ENCODE data around the gene PPP1R9B. TPM values are rescaled to one million over a fixed set of nuclear protein-coding genes. Genes with fewer than 3 reads are reported as not detected.

PPP1R9B gene
- polyA plus RNA-seq, 1 donor (not counting 4 experiments of a cell fraction or from before 2014, with no cell fraction given) = 16.1 TPM

DNA sequence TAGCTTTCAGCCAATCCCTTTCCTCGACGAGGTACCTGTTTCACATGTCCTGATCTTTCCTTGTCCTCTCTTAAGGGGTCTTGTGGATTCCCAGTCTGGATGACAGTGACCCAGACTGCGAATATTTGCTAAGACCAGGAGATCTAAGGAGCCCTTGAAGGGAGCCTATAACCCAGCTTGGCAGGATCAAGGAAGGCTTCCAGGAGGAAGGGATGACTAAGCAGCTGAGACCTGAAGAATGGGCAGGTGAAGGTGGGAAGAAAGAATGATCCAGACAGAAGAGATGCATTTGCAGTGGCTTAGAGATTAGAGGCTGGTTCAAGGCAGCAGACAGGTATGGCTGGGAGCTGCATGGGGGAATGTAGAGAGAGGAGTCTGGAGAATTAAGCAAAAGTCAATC lies 57.2 kb downstream of the PPP1R9B start:
- DNase-seq (ENCODE audit: low read depth, low spot score) = no peak
- Histone ChIP-seq H3K27me3 (ENCODE audit: control insufficient read depth, extremely low read depth, insufficient read depth, low read length) (no peaks in the 10 kb centered on the region), H3K9me3 (ENCODE audit: control insufficient read depth, low read depth, low read length) (no peaks in the 10 kb centered on the region), H3K4me2 (ENCODE audit: control insufficient read depth, extremely low read depth, insufficient read depth, low read depth, low read length) (no peak overlapping the region), H3K4me1 (ENCODE audit: control insufficient read depth, extremely low read depth, insufficient read depth, low read length) (peaks cover 15% of the 10 kb centered on the region), H3K79me2 (ENCODE audit: control insufficient read depth, insufficient read depth, low read length) (no peaks in the 10 kb centered on the region), H3K9me1 (ENCODE audit: control insufficient read depth, extremely low read depth, insufficient read depth, low read length) (peaks cover 3% of the 10 kb centered on the region), H3K9ac (ENCODE audit: control insufficient read depth, extremely low read depth, insufficient read depth, low read length) (no peak overlapping the region), H2AFZ (ENCODE audit: control insufficient read depth, low read length) (no peak overlapping the region), H4K20me1 (ENCODE audit: control insufficient read depth, extremely low read depth, insufficient read depth, low read length) (peaks cover 49% of the 10 kb centered on the region), H3K27ac (ENCODE audit: control insufficient read depth, insufficient read depth, low read length) (no peak overlapping the region), H3K4me3 (ENCODE audit: control insufficient read depth in 2 of 3, extremely low read depth in 1 of 3, insufficient read depth in 2 of 3, low read depth in 1 of 3, low read length in 3 of 3) (no peak overlapping the region), H3K36me3 (ENCODE audit: control insufficient read depth in 2 of 2, extremely low read depth in 1 of 2, insufficient read depth in 2 of 2, low read length in 2 of 2) (peaks cover 23 to 29% of the 10 kb centered on the region in 2 experiments)
- dilution Hi-C loops (cut with MboI; ENCODE audit: extremely low pct_ligation_motif_present, low sequenced_read_pairs) = no loop called here
- FAIRE-seq = no peak
- TF ChIP-seq, protein P1, sequence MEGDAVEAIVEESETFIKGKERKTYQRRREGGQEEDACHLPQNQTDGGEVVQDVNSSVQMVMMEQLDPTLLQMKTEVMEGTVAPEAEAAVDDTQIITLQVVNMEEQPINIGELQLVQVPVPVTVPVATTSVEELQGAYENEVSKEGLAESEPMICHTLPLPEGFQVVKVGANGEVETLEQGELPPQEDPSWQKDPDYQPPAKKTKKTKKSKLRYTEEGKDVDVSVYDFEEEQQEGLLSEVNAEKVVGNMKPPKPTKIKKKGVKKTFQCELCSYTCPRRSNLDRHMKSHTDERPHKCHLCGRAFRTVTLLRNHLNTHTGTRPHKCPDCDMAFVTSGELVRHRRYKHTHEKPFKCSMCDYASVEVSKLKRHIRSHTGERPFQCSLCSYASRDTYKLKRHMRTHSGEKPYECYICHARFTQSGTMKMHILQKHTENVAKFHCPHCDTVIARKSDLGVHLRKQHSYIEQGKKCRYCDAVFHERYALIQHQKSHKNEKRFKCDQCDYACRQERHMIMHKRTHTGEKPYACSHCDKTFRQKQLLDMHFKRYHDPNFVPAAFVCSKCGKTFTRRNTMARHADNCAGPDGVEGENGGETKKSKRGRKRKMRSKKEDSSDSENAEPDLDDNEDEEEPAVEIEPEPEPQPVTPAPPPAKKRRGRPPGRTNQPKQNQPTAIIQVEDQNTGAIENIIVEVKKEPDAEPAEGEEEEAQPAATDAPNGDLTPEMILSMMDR (optimal IDR thresholded peaks at IDR 0.05 in 1 of 3, IDR thresholded peaks at IDR 0.05 in 1 of 3, conservative IDR thresholded peaks at IDR 0.05 in 1 of 3; ENCODE audit: extremely low read depth in 1 of 3, insufficient read depth in 2 of 3, low read length in 3 of 3) = no peak
- TF ChIP-seq EZH2 (IDR thresholded peaks at IDR 0.05; ENCODE audit: low read length) = no peak

DNA sequence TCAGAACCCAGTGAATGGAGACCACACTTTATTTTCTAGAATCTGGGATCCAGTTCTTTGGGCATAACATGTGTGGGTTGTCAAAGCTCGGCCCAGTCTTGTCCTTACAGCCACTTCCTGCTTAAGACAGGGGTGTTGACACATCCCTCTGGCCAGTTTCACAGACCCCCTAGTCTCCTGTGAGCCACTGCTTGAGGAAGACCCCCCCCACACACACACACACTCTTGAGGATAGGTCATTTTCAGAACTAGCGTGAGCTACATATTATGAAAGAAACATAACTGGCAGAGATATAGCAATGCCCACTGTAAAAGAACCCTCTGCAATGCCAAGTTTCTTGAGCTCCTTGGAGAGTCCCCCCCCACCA lies 58.6 kb downstream of the PPP1R9B start:
- dilution Hi-C loops (cut with MboI; ENCODE audit: extremely low pct_ligation_motif_present, low sequenced_read_pairs) = no loop called here
- Histone ChIP-seq H3K27me3 (ENCODE audit: control insufficient read depth, extremely low read depth, insufficient read depth, low read length) (no peaks in the 10 kb centered on the region), H3K9me1 (ENCODE audit: control insufficient read depth, extremely low read depth, insufficient read depth, low read length) (peaks cover 3% of the 10 kb centered on the region), H3K9ac (ENCODE audit: control insufficient read depth, extremely low read depth, insufficient read depth, low read length) (no peak overlapping the region), H3K4me2 (ENCODE audit: control insufficient read depth, extremely low read depth, insufficient read depth, low read depth, low read length) (no peak overlapping the region), H3K4me3 (ENCODE audit: control insufficient read depth in 2 of 3, extremely low read depth in 1 of 3, insufficient read depth in 2 of 3, low read depth in 1 of 3, low read length in 3 of 3) (no peak overlapping the region), H2AFZ (ENCODE audit: control insufficient read depth, low read length) (no peak overlapping the region), H4K20me1 (ENCODE audit: control insufficient read depth, extremely low read depth, insufficient read depth, low read length) (peaks cover 59% of the 10 kb centered on the region), H3K36me3 (ENCODE audit: control insufficient read depth in 2 of 2, extremely low read depth in 1 of 2, insufficient read depth in 2 of 2, low read length in 2 of 2) (peaks cover 34 to 39% of the 10 kb centered on the region in 2 experiments), H3K4me1 (ENCODE audit: control insufficient read depth, extremely low read depth, insufficient read depth, low read length) (peaks cover 15% of the 10 kb centered on the region), H3K27ac (ENCODE audit: control insufficient read depth, insufficient read depth, low read length) (no peak overlapping the region), H3K9me3 (ENCODE audit: control insufficient read depth, low read depth, low read length) (no peaks in the 10 kb centered on the region), H3K79me2 (ENCODE audit: control insufficient read depth, insufficient read depth, low read length) (no peaks in the 10 kb centered on the region)
- DNase-seq (ENCODE audit: low read depth, low spot score) = no peak
- no peak for FAIRE-seq
- TF ChIP-seq, protein P1 (optimal IDR thresholded peaks at IDR 0.05 in 1 of 3, IDR thresholded peaks at IDR 0.05 in 1 of 3, conservative IDR thresholded peaks at IDR 0.05 in 1 of 3; ENCODE audit: extremely low read depth in 1 of 3, insufficient read depth in 2 of 3, low read length in 3 of 3) = no peak
- no peak for TF ChIP-seq EZH2 (IDR thresholded peaks at IDR 0.05; ENCODE audit: low read length)
